Lung (tissue), 12 donors: ENCODE data around the gene GPR22. TPM values are rescaled to one million over a fixed set of nuclear protein-coding genes. Genes with fewer than 3 reads are reported as not detected.

Source experiments
- ATAC-seq: fragments of 200-7000 bp; cut with Tn5 transposase; one replicate; pipeline ENCODE4 v1.9.1; 2020; ENCODE audit warnings: moderate number of reproducible peaks; ENCODE audit not compliant: insufficient read depth, low FRiP score
- DNase-seq, 3 donors: peaks; one replicate each; pipeline ENCODE4 v3.0.0-alpha.2; 2013 to 2017
- H3K27ac ChIP-seq, 2 donors: one replicate each; pipeline ENCODE4 v1.5.1; 2013; ENCODE audit warnings: mild to moderate bottlenecking in 2 of 2, moderate library complexity in 2 of 2, control low read depth in 1 of 2, inconsistent platforms in 1 of 2, low read depth in 1 of 2, low read length in 1 of 2
- H3K27me3 ChIP-seq, 3 donors: one replicate each; pipeline ENCODE4 v1.5.1; 2013; ENCODE audit warnings: low read length in 2 of 3; ENCODE audit not compliant: control insufficient read depth in 3 of 3, insufficient read depth in 3 of 3
- H3K36me3 ChIP-seq, 4 donors: one replicate each; pipeline ENCODE4 v1.5.1; 2013; ENCODE audit warnings: low read length in 4 of 4, mild to moderate bottlenecking in 1 of 4, moderate library complexity in 1 of 4; ENCODE audit not compliant: control insufficient read depth in 4 of 4, insufficient read depth in 4 of 4
- H3K4me1 ChIP-seq, 5 donors: one replicate each; pipeline ENCODE4 v1.5.1; 2013; ENCODE audit warnings: low read length in 5 of 5, mild to moderate bottlenecking in 2 of 5, moderate library complexity in 1 of 5; ENCODE audit not compliant: control insufficient read depth in 5 of 5, insufficient read depth in 5 of 5
- H3K4me3 ChIP-seq: one replicate; pipeline ENCODE4 v1.5.1; 2013; ENCODE audit warnings: mild to moderate bottlenecking, control low read depth, moderate library complexity
- H3K9ac ChIP-seq, 2 donors: one replicate each; pipeline ENCODE4 v1.5.1; 2013; ENCODE audit warnings: low read length in 2 of 2, control low read depth in 1 of 2; ENCODE audit not compliant: insufficient read depth in 1 of 2
- H3K9me3 ChIP-seq, 4 donors: one replicate each; pipeline ENCODE4 v1.5.1; 2013; ENCODE audit warnings: low read length in 3 of 4, mild to moderate bottlenecking in 1 of 4, moderate library complexity in 1 of 4; ENCODE audit not compliant: control insufficient read depth in 4 of 4, insufficient read depth in 3 of 4
- CTCF ChIP-seq: IDR thresholded peaks from 2 replicates; pipeline ENCODE4 v1.5.1; 2012; ENCODE audit warnings: mild to moderate bottlenecking; ENCODE audit errors: control extremely low read depth, extremely low read depth
- whole genome bisulfite sequencing, 2 donors: extraction: QIAGEN DNeasy Blood & Tissue Kit; methylation state at CpG; one replicate each; pipeline ENCODE4 v1.1.7; 2013; 5-methylcytosine and 5-hydroxymethylcytosine counted together
- polyA plus RNA-seq, 2 donors: library from polyadenylated mRNA; stranded (reverse); fragments of 200-250 nt; gene quantifications; one replicate each; pipeline ENCODE4 v1.2.1, GENCODE V29; 2013
- total RNA-seq, 2 donors: library from RNA; depleted of rRNA in 1 of 2; stranded (reverse); fragments of >200 nt in 1 of 2; gene quantifications; one replicate each; pipeline ENCODE4 v1.2.1, GENCODE V29; 2014 to 2021
- donor health status: control.
- donor health status: control.
- donor health status: Bipolar disorder and iron deficiency.
- donor health status: healthy.
- donor health status: DM: yes; HTN: yes; CAD: no.

The GPR22 gene
- total and polyA plus RNA-seq, 4 donors, result not detected

GRCh38 chr7:107468824-107469223 lies 1.0 kb upstream of the GPR22 start:
- DNase-seq, result no peak
- Histone ChIP-seq H3K36me3 (no peaks in the 10 kb centered on the region), H3K4me3 (no peak overlapping the region), H3K9me3 (no peaks in the 10 kb centered on the region), H3K27ac (no peak overlapping the region), H3K9ac (no peak overlapping the region), H3K4me1 (peaks cover 0 to 12% (median 0%) of the 10 kb centered on the region in 5 donors), H3K27me3 (no peaks in the 10 kb centered on the region)
- TF ChIP-seq CTCF, result no peak
- no peak for ATAC-seq
- WGBS, 2 donors, result 99 to 100% methylated on average over 1 of the region's 1 CpG

- Histone ChIP-seq H3K4me3 (no peak overlapping the region), H3K4me1 (peaks cover 0 to 12% (median 0%) of the 10 kb centered on the region in 5 donors), H3K27me3 (no peaks in the 10 kb centered on the region), H3K9me3 (no peaks in the 10 kb centered on the region), H3K27ac (peak overlapping the region in 1 of 2 donors; percentile 66), H3K36me3 (no peaks in the 10 kb centered on the region), H3K9ac (no peak overlapping the region)
- ATAC-seq, result no peak
- no peak for TF ChIP-seq CTCF
- 72 to 82% methylated on average over 3 of the region's 3 CpGs for WGBS, 2 donors
- peak in 2 of 3 donors; percentile 6 to 29 for DNase-seq
Observed at GRCh38 chr7:107471292-107472070, 1.6 kb downstream of the GPR22 start.

- DNase-seq (no peak), ATAC-seq (no peak)
Observed at GRCh38 chr7:107472116-107472515, 2.3 kb downstream of the GPR22 start.

More at GRCh38 chr7:107472116-107472515, 2.3 kb downstream of the GPR22 start:
- peaks cover 0 to 12% (median 0%) of the 10 kb centered on the region in 5 donors for H3K4me1 ChIP-seq
- no peak overlapping the region for H3K9ac ChIP-seq
- H3K27ac ChIP-seq, result peak overlapping the region in 1 of 2 donors; percentile 66
- no peaks in the 10 kb centered on the region for H3K27me3 ChIP-seq
- no peaks in the 10 kb centered on the region for H3K36me3 ChIP-seq
- 66 to 67% methylated on average over 3 of the region's 3 CpGs for WGBS, 2 donors
- TF ChIP-seq CTCF, result no peak
- H3K9me3 ChIP-seq, result no peaks in the 10 kb centered on the region
- no peak overlapping the region for H3K4me3 ChIP-seq
